Naive thymus-derived CD4-positive, alpha-beta T cell (primary cell): ENCODE measurements around the gene SSBP2. TPM values are rescaled to one million over a fixed set of nuclear protein-coding genes. Genes with fewer than 3 reads are reported as not detected.
A peak's percentile ranks its signal among the peaks of the same experiment; 100 is the strongest.

Experiments used
- ATAC-seq: fragments of 150-1000 bp; cut with Tn5 transposase; 2 replicates; pipeline ENCODE4 v1.10.0; 2021; ENCODE audit warnings: mild to moderate bottlenecking, moderate library complexity
- CTCF ChIA-PET: fragments of 350-600 bp; sonication (Branson Sonifier 250); formaldehyde crosslinking; loops from one replicate; lab custom pipeline; 2021; ENCODE audit warnings: antibody characterized with exemption; lab: Charles Lee
- POLR2A ChIA-PET: fragments of 350-600 bp; sonication (Branson Sonifier 250); formaldehyde crosslinking; loops from one replicate; lab custom pipeline; 2021; ENCODE audit warnings: antibody characterized with exemption, inconsistent platforms; lab: Charles Lee
- DNase-seq, 9 donors: peaks; one replicate each; pipeline versions ENCODE4 v3.0.0 to v3.0.0-alpha.2; 2020 to 2022; ENCODE audit warnings: mixed read lengths in 1 of 9
- H3K27ac ChIP-seq: one replicate; pipeline ENCODE4 v1.7.0; 2013; ENCODE audit warnings: mild to moderate bottlenecking, low read depth, low read length, moderate library complexity
- H3K27me3 ChIP-seq, 2 donors: one replicate each; pipeline ENCODE4 v1.7.0; 2013; ENCODE audit warnings: low read length in 2 of 2, mild to moderate bottlenecking in 2 of 2, moderate library complexity in 2 of 2; ENCODE audit not compliant: control insufficient read depth in 2 of 2, insufficient read depth in 2 of 2
- H3K36me3 ChIP-seq, 3 experiments: 1 replicate in 2 of 3; 2 replicates in 1 of 3; pipeline ENCODE4 v1.7.0; 2013; ENCODE audit warnings: low read length in 3 of 3, mild to moderate bottlenecking in 3 of 3, moderate library complexity in 1 of 3; ENCODE audit not compliant: insufficient read depth in 3 of 3, control insufficient read depth in 2 of 3
- H3K4me1 ChIP-seq, 2 donors: one replicate each; pipeline ENCODE4 v1.7.0; 2013; ENCODE audit warnings: low read length in 2 of 2, mild to moderate bottlenecking in 2 of 2, moderate library complexity in 1 of 2; ENCODE audit not compliant: control insufficient read depth in 2 of 2, insufficient read depth in 2 of 2
- H3K4me3 ChIP-seq: 2 replicates; pipeline ENCODE4 v1.7.0; 2013; ENCODE audit warnings: mild to moderate bottlenecking, low read length
- H3K9me3 ChIP-seq, 3 experiments: 1 replicate in 2 of 3; 2 replicates in 1 of 3; pipeline ENCODE4 v1.7.0; 2013; ENCODE audit warnings: low read length in 3 of 3; ENCODE audit not compliant: control insufficient read depth in 2 of 3
- H3K27ac Mint-ChIP-seq, 9 donors: one replicate each; pipeline ENCODE4 v1.8.0; 2020 to 2022; ENCODE audit warnings: mixed read lengths in 9 of 9, mild to moderate bottlenecking in 8 of 9, moderate library complexity in 5 of 9, inconsistent platforms in 2 of 9
- H3K27me3 Mint-ChIP-seq, 5 donors: one replicate each; pipeline ENCODE4 v1.8.0; 2021 to 2022; ENCODE audit warnings: mixed read lengths in 5 of 5, mild to moderate bottlenecking in 1 of 5
- H3K36me3 Mint-ChIP-seq, 5 donors: one replicate each; pipeline ENCODE4 v1.8.0; 2020 to 2022; ENCODE audit warnings: mixed read lengths in 5 of 5, mild to moderate bottlenecking in 3 of 5, inconsistent platforms in 1 of 5
- H3K4me1 Mint-ChIP-seq, 7 donors: one replicate each; pipeline ENCODE4 v1.8.0; 2020 to 2022; ENCODE audit warnings: mixed read lengths in 7 of 7, mild to moderate bottlenecking in 3 of 7, inconsistent platforms in 1 of 7
- H3K4me3 Mint-ChIP-seq, 10 donors: one replicate each; pipeline ENCODE4 v1.8.0; 2020 to 2022; ENCODE audit warnings: mild to moderate bottlenecking in 10 of 10, mixed read lengths in 10 of 10, moderate library complexity in 6 of 10, inconsistent platforms in 2 of 10
- H3K9me3 Mint-ChIP-seq, 11 donors: one replicate each; pipeline ENCODE4 v1.8.0; 2020 to 2022; ENCODE audit warnings: mixed read lengths in 11 of 11, mild to moderate bottlenecking in 4 of 11, inconsistent platforms in 1 of 11, moderate library complexity in 1 of 11
- intact Hi-C, 2 donors: fragments of 100-400 bp; cut with micrococcal nuclease; formaldehyde crosslinking; loops; one replicate each; pipeline ENCODE4 v1.15.1; 2023
- polyA plus RNA-seq, 2 donors: library from polyadenylated mRNA; unstranded; fragments of 300-500 nt; fragmentation: Illumina TruSeq; gene quantifications; one replicate each; pipeline ENCODE4 v1.2.3, GENCODE V29; 2021
- total RNA-seq, 6 experiments: library from RNA in 5 of 6; stranded (reverse) in 5 of 6; gene quantifications; 1 replicate in 5 of 6; 2 replicates in 1 of 6; pipeline ENCODE4 v1.2.3 and lab custom pipeline; 2021 to 2026

Gene SSBP2
- total and polyA plus RNA-seq, 7 experiments from 2014 or later: 36.7 to 99.8 (median 70.7) TPM

GRCh38 chr5:81626524-81626923 lies 124.4 kb downstream of the SSBP2 start:
- Mint-ChIP-seq H3K4me3 (no peak overlapping the region), H3K4me1 (peaks cover 1 to 16% (median 7%) of the 10 kb centered on the region in 7 donors)
- CTCF ChIA-PET: no interaction called here

DNA sequence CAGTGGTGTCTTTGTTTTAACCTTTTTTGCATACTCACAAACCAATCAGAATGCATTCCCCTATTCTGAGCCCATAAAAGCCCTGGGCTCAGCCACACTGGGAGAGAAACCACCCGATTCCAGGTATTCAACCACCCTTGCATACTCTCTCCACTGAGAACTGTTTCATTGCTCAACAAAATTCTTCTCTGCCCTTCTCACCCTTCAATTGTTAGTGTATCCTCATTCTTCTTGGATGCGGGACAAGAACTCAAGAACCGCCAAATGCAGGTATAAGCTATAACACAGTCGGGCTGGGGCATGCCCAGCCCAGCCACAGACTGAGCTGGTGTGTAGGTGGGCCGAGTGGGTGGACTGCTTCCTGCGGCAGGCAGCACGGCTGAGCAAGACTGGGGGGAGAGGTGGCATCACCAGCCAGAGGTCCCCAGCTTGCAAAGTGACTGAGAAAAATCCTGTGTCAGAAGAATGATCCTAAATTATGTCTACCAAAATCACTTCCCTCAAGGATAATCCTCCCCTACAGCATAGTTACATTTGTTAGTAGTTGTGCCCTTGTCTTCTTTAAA lies 141.0 kb downstream of the SSBP2 start:
- peaks cover 0 to 14% (median 1%) of the 10 kb centered on the region in 11 donors for H3K9me3 Mint-ChIP-seq

More at GRCh38 chr5:81626524-81626923, 124.4 kb downstream of the SSBP2 start:
- intact Hi-C loops: no loop called here
- Mint-ChIP-seq H3K36me3 (peaks cover 7 to 52% (median 39%) of the 10 kb centered on the region in 5 donors), H3K9me3 (peaks cover 0 to 11% (median 5%) of the 10 kb centered on the region in 11 donors), H3K27ac (no peak overlapping the region), H3K27me3 (no peaks in the 10 kb centered on the region)
- Histone ChIP-seq H3K4me1 (peaks cover 5 to 8% of the 10 kb centered on the region in 2 donors), H3K36me3 (no peaks in the 10 kb centered on the region), H3K27ac (no peak overlapping the region), H3K4me3 (no peak overlapping the region), H3K9me3 (no peaks in the 10 kb centered on the region), H3K27me3 (no peaks in the 10 kb centered on the region)
- no peak for DNase-seq
- no peak for ATAC-seq
- POLR2A ChIA-PET: no interaction called here

DNA sequence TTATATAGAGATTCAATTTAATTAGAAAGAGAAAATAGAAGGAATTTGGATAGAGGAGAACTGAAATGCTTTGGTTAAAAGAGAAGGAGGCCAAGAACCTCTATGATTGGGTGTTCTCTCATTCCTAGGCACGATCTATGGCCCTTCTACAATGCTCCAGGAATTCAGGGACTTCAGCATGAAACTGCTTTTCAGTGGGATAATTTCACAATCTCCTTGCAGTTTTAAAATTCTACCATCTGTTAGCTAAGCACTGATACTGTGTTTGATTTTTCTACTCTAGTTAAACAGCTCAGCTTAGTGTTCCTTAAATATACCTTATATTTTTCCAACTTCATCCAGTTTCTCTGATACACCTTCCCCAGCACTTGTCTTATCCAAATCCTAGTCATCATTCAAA lies 141.9 kb downstream of the SSBP2 start:
- H3K9me3 ChIP-seq: no peaks in the 10 kb centered on the region
- peaks cover 0 to 14% (median 1%) of the 10 kb centered on the region in 11 donors for H3K9me3 Mint-ChIP-seq
- CTCF ChIA-PET: no interaction called here
- H3K27ac Mint-ChIP-seq: no peak overlapping the region
- POLR2A ChIA-PET: no interaction called here
- H3K4me3 ChIP-seq: no peak overlapping the region
- DNase-seq (no peak), ATAC-seq (no peak)
- intact Hi-C loops: loop anchor here in 1 of 2 donors (5.0 kb wide), 1 partner anchor 97 kb away; no protein-coding TSS in a partner anchor
- H3K4me1 ChIP-seq: no peaks in the 10 kb centered on the region
- no peaks in the 10 kb centered on the region for H3K27me3 ChIP-seq
- H3K27ac ChIP-seq: no peak overlapping the region
- H3K36me3 ChIP-seq: peaks cover 0 to 5% (median 0%) of the 10 kb centered on the region in 3 experiments
- H3K36me3 Mint-ChIP-seq: peaks cover 4 to 53% (median 34%) of the 10 kb centered on the region in 5 donors
- peaks cover 0 to 54% (median 37%) of the 10 kb centered on the region in 7 donors for H3K4me1 Mint-ChIP-seq
- H3K4me3 Mint-ChIP-seq: no peak overlapping the region
- H3K27me3 Mint-ChIP-seq: no peaks in the 10 kb centered on the region

More for the DNA sequence above, 141.0 kb downstream of the SSBP2 start:
- ChIA-PET CTCF (no interaction called here), POLR2A (no interaction called here)
- H3K27me3 ChIP-seq: no peaks in the 10 kb centered on the region
- Mint-ChIP-seq H3K27ac (peak overlapping the region in 1 of 9 donors; percentile 58), H3K4me3 (peak overlapping the region in 1 of 10 donors; percentile 23), H3K4me1 (peaks cover 0 to 45% (median 32%) of the 10 kb centered on the region in 7 donors), H3K27me3 (no peaks in the 10 kb centered on the region), H3K36me3 (peaks cover 4 to 61% (median 42%) of the 10 kb centered on the region in 5 donors)
- no peak for DNase-seq
- ATAC-seq: no peak
- H3K4me1 ChIP-seq: no peaks in the 10 kb centered on the region
- H3K36me3 ChIP-seq: peaks cover 0 to 5% (median 0%) of the 10 kb centered on the region in 3 experiments
- H3K9me3 ChIP-seq: no peaks in the 10 kb centered on the region
- no peak overlapping the region for H3K4me3 ChIP-seq
- intact Hi-C loops: loop anchor here in 1 of 2 donors (5.0 kb wide), 1 partner anchor 98 kb away; no protein-coding TSS in a partner anchor
- H3K27ac ChIP-seq: no peak overlapping the region

DNA sequence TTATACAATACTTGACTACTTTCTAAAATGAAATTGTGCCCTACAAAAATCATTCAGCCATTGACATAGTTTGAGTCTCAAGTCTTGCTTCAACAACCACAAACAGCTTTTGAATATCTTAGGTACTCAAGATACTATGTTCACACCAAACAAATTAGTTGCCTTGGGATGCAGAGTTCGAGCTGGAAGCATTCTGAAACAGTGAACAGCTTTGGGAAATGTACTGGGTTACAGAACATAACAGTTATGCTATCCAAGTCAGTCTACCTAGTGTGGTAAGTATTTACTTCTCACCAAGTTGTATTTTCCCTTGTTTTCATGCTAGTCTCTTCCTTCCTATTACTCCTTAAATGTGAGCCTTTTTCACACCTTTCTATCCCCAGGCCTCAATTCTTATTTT lies 143.2 kb downstream of the SSBP2 start:
- peaks cover 0 to 14% (median 1%) of the 10 kb centered on the region in 11 donors for H3K9me3 Mint-ChIP-seq
- H3K36me3 Mint-ChIP-seq: peaks cover 11 to 51% (median 28%) of the 10 kb centered on the region in 5 donors
- ChIA-PET POLR2A (interaction anchor here (0.6 kb wide), 1 partner anchor 30 kb away, joined by 3 read pairs; no protein-coding TSS in a partner anchor), CTCF (no interaction called here)
- H3K27ac Mint-ChIP-seq: peak overlapping the region in 3 of 9 donors; percentile 0 to 39 (median 17)
- no peaks in the 10 kb centered on the region for H3K27me3 Mint-ChIP-seq
- no peak overlapping the region for H3K4me3 ChIP-seq
- intact Hi-C loops: loop anchor here in 1 of 2 donors (5.0 kb wide), 1 partner anchor 95 kb away; no protein-coding TSS in a partner anchor
- no peak overlapping the region for H3K27ac ChIP-seq
- no peaks in the 10 kb centered on the region for H3K4me1 ChIP-seq
- H3K4me1 Mint-ChIP-seq: peaks cover 2 to 60% (median 39%) of the 10 kb centered on the region in 7 donors
- no peaks in the 10 kb centered on the region for H3K27me3 ChIP-seq
- H3K9me3 ChIP-seq: no peaks in the 10 kb centered on the region
- ATAC-seq (no peak), DNase-seq (no peak)
- no peak overlapping the region for H3K4me3 Mint-ChIP-seq
- peaks cover 0 to 5% (median 0%) of the 10 kb centered on the region in 3 experiments for H3K36me3 ChIP-seq

GRCh38 chr5:81606150-81606549 lies 144.7 kb downstream of the SSBP2 start:
- no peak overlapping the region for H3K4me3 ChIP-seq

DNA sequence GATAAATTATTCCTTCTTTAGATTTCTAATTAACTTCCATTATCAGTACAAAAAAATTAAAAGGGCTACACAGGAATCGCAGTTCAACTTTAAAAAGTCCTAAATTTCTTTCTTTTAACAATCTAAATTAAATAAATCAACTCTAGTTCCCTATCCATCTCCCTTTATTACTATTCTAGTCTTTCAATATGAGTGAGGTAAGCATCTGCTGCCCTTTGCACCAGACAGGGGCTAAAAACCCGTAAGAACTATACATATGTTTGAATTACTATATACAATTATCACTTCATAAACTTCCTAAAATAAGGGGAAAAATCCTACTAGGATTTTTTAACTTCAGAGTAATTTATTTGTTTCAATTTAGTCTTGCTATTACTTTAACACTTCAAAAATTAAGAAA lies 145.6 kb downstream of the SSBP2 start:
- H3K9me3 Mint-ChIP-seq: peaks cover 0 to 10% (median 1%) of the 10 kb centered on the region in 11 donors
- intact Hi-C loops: loop anchor here in 1 of 2 donors (5.0 kb wide), 1 partner anchor 93 kb away; no protein-coding TSS in a partner anchor
- Histone ChIP-seq H3K36me3 (peaks cover 0 to 5% (median 0%) of the 10 kb centered on the region in 3 experiments), H3K4me3 (no peak overlapping the region), H3K27ac (no peak overlapping the region), H3K9me3 (no peaks in the 10 kb centered on the region), H3K27me3 (no peaks in the 10 kb centered on the region), H3K4me1 (no peaks in the 10 kb centered on the region)
- H3K4me3 Mint-ChIP-seq: no peak overlapping the region
- ATAC-seq (no peak), DNase-seq (no peak)
- H3K36me3 Mint-ChIP-seq: peaks cover 11 to 49% (median 34%) of the 10 kb centered on the region in 5 donors
- ChIA-PET CTCF (no interaction called here), POLR2A (no interaction called here)
- no peak overlapping the region for H3K27ac Mint-ChIP-seq
- H3K27me3 Mint-ChIP-seq: no peaks in the 10 kb centered on the region
- H3K4me1 Mint-ChIP-seq: peaks cover 6 to 64% (median 39%) of the 10 kb centered on the region in 7 donors

More at GRCh38 chr5:81606150-81606549, 144.7 kb downstream of the SSBP2 start:
- Histone ChIP-seq H3K27ac (no peak overlapping the region), H3K36me3 (peaks cover 0 to 5% (median 0%) of the 10 kb centered on the region in 3 experiments), H3K27me3 (no peaks in the 10 kb centered on the region), H3K4me1 (no peaks in the 10 kb centered on the region), H3K9me3 (no peaks in the 10 kb centered on the region)
- Mint-ChIP-seq H3K9me3 (peaks cover 0 to 14% (median 1%) of the 10 kb centered on the region in 11 donors), H3K27ac (no peak overlapping the region), H3K4me1 (peaks cover 6 to 64% (median 39%) of the 10 kb centered on the region in 7 donors), H3K4me3 (no peak overlapping the region), H3K36me3 (peaks cover 13 to 54% (median 35%) of the 10 kb centered on the region in 5 donors), H3K27me3 (no peaks in the 10 kb centered on the region)
- ChIA-PET CTCF (no interaction called here), POLR2A (no interaction called here)
- intact Hi-C loops: loop anchor here in 1 of 2 donors (5.0 kb wide), 1 partner anchor 94 kb away; no protein-coding TSS in a partner anchor
- no peak for ATAC-seq
- no peak for DNase-seq
